Neural crest cell (in vitro differentiated cells): ENCODE results near the gene ZMIZ1. TPM values are rescaled to one million over a fixed set of nuclear protein-coding genes. Genes with fewer than 3 reads are reported as not detected.

ENCODE experiments used
- DNase-seq: peaks from one replicate; pipeline ENCODE4 v3.0.0; 2021; ENCODE audit warnings: low read depth, mixed read lengths, low spot score
- H3K27ac Mint-ChIP-seq: one replicate; pipeline ENCODE4 v1.8.0; 2021; ENCODE audit warnings: mild to moderate bottlenecking, mixed read lengths; ENCODE audit not compliant: unreplicated experiment
- H3K27me3 Mint-ChIP-seq: 2 replicates; pipeline ENCODE4 v1.8.0; 2021; ENCODE audit warnings: low read depth, mild to moderate bottlenecking, mixed read lengths
- H3K36me3 Mint-ChIP-seq: 2 replicates; pipeline ENCODE4 v1.8.0; 2021; ENCODE audit warnings: low read depth, mild to moderate bottlenecking, mixed read lengths
- H3K4me1 Mint-ChIP-seq: 2 replicates; pipeline ENCODE4 v1.8.0; 2021; ENCODE audit warnings: mixed read lengths
- H3K4me3 Mint-ChIP-seq: one replicate; pipeline ENCODE4 v1.8.0; 2021; ENCODE audit warnings: mild to moderate bottlenecking, mixed read lengths
- H3K9me3 Mint-ChIP-seq: 2 replicates; pipeline ENCODE4 v1.8.0; 2021; ENCODE audit warnings: mixed read lengths
- CTCF ChIP-seq: fragments of 200-600 bp; sonication (generic); conservative IDR thresholded peaks from 2 replicates; pipeline ENCODE4 v1.5.0; 2021; ENCODE audit warnings: antibody characterized with exemption, mild to moderate bottlenecking
- total RNA-seq: library from RNA; stranded (reverse); gene quantifications from 2 replicates; pipeline ENCODE4 v1.2.1, GENCODE V29; 2021

The ZMIZ1 gene
- total RNA-seq, 1 donor from 2014 or later = 92.0 TPM

- H3K9me3 Mint-ChIP-seq = no peaks in the 10 kb centered on the region
- H3K27me3 Mint-ChIP-seq = no peaks in the 10 kb centered on the region
- H3K4me1 Mint-ChIP-seq = peaks cover 31% of the 10 kb centered on the region
- no peak for TF ChIP-seq CTCF
- H3K36me3 Mint-ChIP-seq = no peaks in the 10 kb centered on the region
- H3K27ac Mint-ChIP-seq = no peak overlapping the region
- no peak for DNase-seq
- no peak overlapping the region for H3K4me3 Mint-ChIP-seq
Observed at GRCh38 chr10:79167537-79167936, 98.8 kb downstream of the ZMIZ1 start.

GRCh38 chr10:79168210-79168609 lies 99.4 kb downstream of the ZMIZ1 start:
- H3K27me3 Mint-ChIP-seq = no peaks in the 10 kb centered on the region
- TF ChIP-seq CTCF = no peak
- DNase-seq = no peak
- no peak overlapping the region for H3K4me3 Mint-ChIP-seq
- H3K9me3 Mint-ChIP-seq = no peaks in the 10 kb centered on the region
- H3K4me1 Mint-ChIP-seq = peaks cover 31% of the 10 kb centered on the region
- peak overlapping the region; percentile 83 for H3K27ac Mint-ChIP-seq
- H3K36me3 Mint-ChIP-seq = no peaks in the 10 kb centered on the region

- no peak for DNase-seq
- Mint-ChIP-seq H3K27me3 (no peaks in the 10 kb centered on the region), H3K36me3 (no peaks in the 10 kb centered on the region), H3K27ac (no peak overlapping the region), H3K4me3 (no peak overlapping the region), H3K9me3 (no peaks in the 10 kb centered on the region), H3K4me1 (peaks cover 35% of the 10 kb centered on the region)
- no peak for TF ChIP-seq CTCF
Observed at GRCh38 chr10:79170226-79170752, 101.5 kb downstream of the ZMIZ1 start.

GRCh38 chr10:79170993-79171392 lies 102.2 kb downstream of the ZMIZ1 start:
- Mint-ChIP-seq H3K27ac (no peak overlapping the region), H3K27me3 (no peaks in the 10 kb centered on the region), H3K36me3 (no peaks in the 10 kb centered on the region), H3K9me3 (no peaks in the 10 kb centered on the region), H3K4me1 (peaks cover 38% of the 10 kb centered on the region), H3K4me3 (no peak overlapping the region)
- DNase-seq = no peak
- no peak for TF ChIP-seq CTCF

- DNase-seq = no peak
- no peaks in the 10 kb centered on the region for H3K9me3 Mint-ChIP-seq
- no peak overlapping the region for H3K4me3 Mint-ChIP-seq
- H3K4me1 Mint-ChIP-seq = peaks cover 40% of the 10 kb centered on the region
- TF ChIP-seq CTCF = no peak
- H3K27ac Mint-ChIP-seq = peak overlapping the region; percentile 54
- H3K27me3 Mint-ChIP-seq = no peaks in the 10 kb centered on the region
- no peaks in the 10 kb centered on the region for H3K36me3 Mint-ChIP-seq
Observed at GRCh38 chr10:79171504-79171903, 102.7 kb downstream of the ZMIZ1 start.
